SU-DHL-6 (cell line): ENCODE results near the gene ZBTB44.

ENCODE experiments used
- H2AFZ ChIP-seq: fragments of 200-600 bp; sonication (generic); 2 replicates; pipeline ENCODE4 v1.6.1; 2014; ENCODE audit warnings: low read depth, mild to moderate bottlenecking, moderate library complexity, mixed read lengths, antibody characterized with exemption, low read length; ENCODE audit not compliant: severe bottlenecking
- H3F3A ChIP-seq: fragments of 200-600 bp; shearing (Covaris generic); 2 replicates; pipeline ENCODE4 v1.6.0; 2016; ENCODE audit warnings: antibody characterized with exemption, mild to moderate bottlenecking; ENCODE audit not compliant: insufficient read depth
- H3K27ac ChIP-seq: fragments of 200-600 bp; sonication (generic); 2 replicates; pipeline ENCODE4 v1.5.1; 2016; ENCODE audit warnings: low read depth, mild to moderate bottlenecking, low read length, moderate library complexity, mixed read lengths
- H3K27me3 ChIP-seq: fragments of 200-600 bp; sonication (generic), shearing (Covaris generic); 2 replicates; pipeline ENCODE4 v1.6.0; 2014; ENCODE audit warnings: mild to moderate bottlenecking, low read length
- H3K36me3 ChIP-seq: fragments of 200-600 bp; sonication (generic); 2 replicates; pipeline ENCODE4 v1.6.1; 2014; ENCODE audit warnings: mild to moderate bottlenecking, low read length, mixed read lengths
- H3K4me2 ChIP-seq: fragments of 300-600, 200-600 bp; shearing (Covaris generic), sonication (generic); 2 replicates; pipeline ENCODE4 v1.6.0; 2014; ENCODE audit warnings: low read length, low read depth, mild to moderate bottlenecking; ENCODE audit not compliant: poor library complexity, severe bottlenecking
- H3K4me3 ChIP-seq: fragments of 200-600 bp; sonication (generic); 2 replicates; pipeline ENCODE4 v1.5.1; 2014; ENCODE audit warnings: antibody characterized with exemption, low read length, mild to moderate bottlenecking, mixed read lengths; ENCODE audit not compliant: insufficient read depth, poor library complexity, severe bottlenecking
- H3K79me2 ChIP-seq: fragments of 200-600 bp; sonication (generic); 2 replicates; pipeline ENCODE4 v1.6.1; 2014; ENCODE audit warnings: mild to moderate bottlenecking, low read length, moderate library complexity; ENCODE audit not compliant: insufficient read depth
- H3K9ac ChIP-seq: fragments of 200-600 bp; sonication (generic); 2 replicates; pipeline ENCODE4 v1.7.0; 2014; ENCODE audit warnings: mild to moderate bottlenecking, low read length
- H3K9me2 ChIP-seq: fragments of 200-600 bp; sonication (generic); replicated peaks from 2 replicates; pipeline ENCODE4 v1.6.1; 2014; ENCODE audit warnings: low read length; ENCODE audit not compliant: insufficient read depth
- H3K9me3 ChIP-seq: fragments of 200-600 bp; sonication (generic); 2 replicates; pipeline ENCODE4 v1.6.1; 2014; ENCODE audit warnings: low read length, mixed read lengths; ENCODE audit not compliant: insufficient read depth
- H4K20me1 ChIP-seq: fragments of 200-600 bp; sonication (generic); 2 replicates; pipeline ENCODE4 v1.6.1; 2014; ENCODE audit warnings: low read depth, mild to moderate bottlenecking, antibody characterized with exemption, low read length, moderate library complexity, mixed read lengths
- EZH2phosphoT487 ChIP-seq: fragments of 200-600 bp; sonication (generic), shearing (Covaris generic); conservative IDR thresholded peaks from 2 replicates; pipeline ENCODE4 v1.6.1; 2018; ENCODE audit warnings: mild to moderate bottlenecking, antibody characterized with exemption, low read length, moderate library complexity, mixed read lengths
- TF ChIP-seq, protein P1 (sequence below): fragments of 200-600 bp; sonication (generic); IDR thresholded peaks from one replicate; pipeline ENCODE4 v1.5.1; 2017; ENCODE audit warnings: antibody characterized with exemption, mild to moderate bottlenecking, low read length, moderate library complexity; ENCODE audit not compliant: insufficient read depth, poor library complexity, severe bottlenecking

The ZBTB44 gene, protein sequence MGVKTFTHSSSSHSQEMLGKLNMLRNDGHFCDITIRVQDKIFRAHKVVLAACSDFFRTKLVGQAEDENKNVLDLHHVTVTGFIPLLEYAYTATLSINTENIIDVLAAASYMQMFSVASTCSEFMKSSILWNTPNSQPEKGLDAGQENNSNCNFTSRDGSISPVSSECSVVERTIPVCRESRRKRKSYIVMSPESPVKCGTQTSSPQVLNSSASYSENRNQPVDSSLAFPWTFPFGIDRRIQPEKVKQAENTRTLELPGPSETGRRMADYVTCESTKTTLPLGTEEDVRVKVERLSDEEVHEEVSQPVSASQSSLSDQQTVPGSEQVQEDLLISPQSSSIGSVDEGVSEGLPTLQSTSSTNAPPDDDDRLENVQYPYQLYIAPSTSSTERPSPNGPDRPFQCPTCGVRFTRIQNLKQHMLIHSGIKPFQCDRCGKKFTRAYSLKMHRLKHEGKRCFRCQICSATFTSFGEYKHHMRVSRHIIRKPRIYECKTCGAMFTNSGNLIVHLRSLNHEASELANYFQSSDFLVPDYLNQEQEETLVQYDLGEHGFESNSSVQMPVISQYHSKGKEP

DNA sequence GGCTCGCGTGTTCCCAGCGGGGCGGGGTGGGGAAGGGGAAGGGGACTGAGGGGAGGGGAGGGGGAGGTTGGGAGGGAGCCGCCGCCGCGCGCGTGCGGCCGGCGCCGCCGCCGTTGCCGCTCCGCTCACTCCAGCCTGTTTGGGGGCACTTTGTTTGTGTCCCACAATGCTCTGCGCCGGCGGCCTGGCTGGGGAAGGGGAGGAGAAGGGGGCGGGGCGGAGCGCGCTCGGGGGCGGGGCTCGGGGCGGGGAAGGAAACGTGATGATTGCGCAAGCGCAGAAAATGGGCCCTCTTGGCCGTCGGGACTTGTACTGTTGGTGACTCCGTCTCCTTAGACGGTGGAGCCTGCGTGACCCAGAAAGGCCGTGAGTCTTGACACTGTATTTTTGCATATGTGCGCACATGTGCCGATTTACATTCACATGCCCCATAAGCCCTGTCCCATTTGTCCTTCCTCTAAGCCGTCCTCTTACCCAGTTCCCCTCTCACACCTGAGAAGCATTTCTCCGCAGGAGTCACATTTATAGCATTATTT, at the start of gene ZBTB44:
ZBTB44 (minus strand) TSS at position 168 of the 536 bp plus-strand sequence. CDS start 53,044 bp downstream, outside the sequence.
- Histone ChIP-seq H3K4me2 (peak within 1 kb of the TSS; percentile 84), H3K9ac (peak within 1 kb of the TSS; percentile 63), H3K9me2 (no peaks in the 10 kb centered on the region), H3K36me3 (no peaks in the 10 kb centered on the region), H3F3A (peaks cover 10% of the 10 kb centered on the region; the same call in 1 of the 2 replicates), H3K9me3 (no peaks in the 10 kb centered on the region), H3K4me3 (peak within 1 kb of the TSS; percentile 59), H2AFZ (peak within 1 kb of the TSS; percentile 89), H3K27ac (peak within 1 kb of the TSS; percentile 78), H3K79me2 (peaks cover 33% of the 10 kb centered on the region), H3K27me3 (no peaks in the 10 kb centered on the region), H4K20me1 (no peaks in the 10 kb centered on the region)
- TF ChIP-seq, protein P1, sequence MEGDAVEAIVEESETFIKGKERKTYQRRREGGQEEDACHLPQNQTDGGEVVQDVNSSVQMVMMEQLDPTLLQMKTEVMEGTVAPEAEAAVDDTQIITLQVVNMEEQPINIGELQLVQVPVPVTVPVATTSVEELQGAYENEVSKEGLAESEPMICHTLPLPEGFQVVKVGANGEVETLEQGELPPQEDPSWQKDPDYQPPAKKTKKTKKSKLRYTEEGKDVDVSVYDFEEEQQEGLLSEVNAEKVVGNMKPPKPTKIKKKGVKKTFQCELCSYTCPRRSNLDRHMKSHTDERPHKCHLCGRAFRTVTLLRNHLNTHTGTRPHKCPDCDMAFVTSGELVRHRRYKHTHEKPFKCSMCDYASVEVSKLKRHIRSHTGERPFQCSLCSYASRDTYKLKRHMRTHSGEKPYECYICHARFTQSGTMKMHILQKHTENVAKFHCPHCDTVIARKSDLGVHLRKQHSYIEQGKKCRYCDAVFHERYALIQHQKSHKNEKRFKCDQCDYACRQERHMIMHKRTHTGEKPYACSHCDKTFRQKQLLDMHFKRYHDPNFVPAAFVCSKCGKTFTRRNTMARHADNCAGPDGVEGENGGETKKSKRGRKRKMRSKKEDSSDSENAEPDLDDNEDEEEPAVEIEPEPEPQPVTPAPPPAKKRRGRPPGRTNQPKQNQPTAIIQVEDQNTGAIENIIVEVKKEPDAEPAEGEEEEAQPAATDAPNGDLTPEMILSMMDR, result no peak
- TF ChIP-seq EZH2phosphoT487, result no peak

GRCh38 chr11:130359419-130359818, 44.7 kb upstream of the ZBTB44 start:
- TF ChIP-seq EZH2phosphoT487, result no peak
- TF ChIP-seq, protein P1, result no peak
- no peaks in the 10 kb centered on the region for H3K27me3 ChIP-seq
- no peaks in the 10 kb centered on the region for H3F3A ChIP-seq
- no peaks in the 10 kb centered on the region for H3K9me2 ChIP-seq
- H3K27ac ChIP-seq, result no peak overlapping the region
- no peaks in the 10 kb centered on the region for H4K20me1 ChIP-seq
- H3K9me3 ChIP-seq, result no peaks in the 10 kb centered on the region
- H3K9ac ChIP-seq, result no peak overlapping the region
- no peaks in the 10 kb centered on the region for H3K36me3 ChIP-seq
- H3K79me2 ChIP-seq, result no peaks in the 10 kb centered on the region
- H2AFZ ChIP-seq, result no peak overlapping the region
- no peak overlapping the region for H3K4me2 ChIP-seq
- no peak overlapping the region for H3K4me3 ChIP-seq

DNA sequence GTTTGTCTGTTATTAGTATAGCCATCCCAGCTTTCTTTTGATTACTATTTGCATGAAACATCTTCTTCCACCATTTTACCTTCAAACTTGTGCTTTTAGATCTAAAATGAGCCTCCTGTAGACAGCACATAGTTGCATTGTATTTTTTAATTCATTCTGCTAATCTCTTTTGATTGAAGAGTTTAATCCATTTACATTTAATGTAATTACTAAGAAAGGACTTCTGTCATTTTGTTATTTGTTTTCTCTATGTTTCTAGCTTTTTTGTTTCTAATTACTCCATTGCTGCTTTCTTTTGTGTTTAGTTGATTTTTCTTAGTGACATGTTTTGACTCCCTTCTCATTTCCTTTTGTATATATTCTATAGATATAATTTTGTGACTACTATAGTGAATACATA, 43.7 kb upstream of the ZBTB44 start:
- H3K9me3 ChIP-seq, result no peaks in the 10 kb centered on the region
- H3K79me2 ChIP-seq, result no peaks in the 10 kb centered on the region
- TF ChIP-seq EZH2phosphoT487, result no peak
- TF ChIP-seq, protein P1, result no peak
- H3K9ac ChIP-seq, result no peak overlapping the region
- no peaks in the 10 kb centered on the region for H4K20me1 ChIP-seq
- H3K27ac ChIP-seq, result no peak overlapping the region
- no peak overlapping the region for H3K4me2 ChIP-seq
- no peaks in the 10 kb centered on the region for H3K36me3 ChIP-seq
- H3K9me2 ChIP-seq, result no peaks in the 10 kb centered on the region
- H3K27me3 ChIP-seq, result no peaks in the 10 kb centered on the region
- no peak overlapping the region for H2AFZ ChIP-seq
- H3K4me3 ChIP-seq, result no peak overlapping the region
- H3F3A ChIP-seq, result no peaks in the 10 kb centered on the region
